Esophagus muscularis mucosa (tissue), 4 donors: Measurements from ENCODE around the gene TRIM37. TPM values are rescaled to one million over a fixed set of nuclear protein-coding genes. Genes with fewer than 3 reads are reported as not detected.
A peak's percentile ranks its signal among the peaks of the same experiment; 100 is the strongest.

Source experiments
- DNase-seq: peaks from one replicate; pipeline ENCODE4 v3.0.0-alpha.2; 2017; ENCODE audit errors: extremely low spot score
- H3K27ac ChIP-seq, 4 donors: fragments of 200-600 bp; sonication (generic); replicated peaks in 1 of 4; 1 replicate in 3 of 4; 2 replicates in 1 of 4; pipeline ENCODE4 v1.5.1; 2016 to 2019; ENCODE audit warnings: mild to moderate bottlenecking in 1 of 4
- H3K27me3 ChIP-seq, 4 donors: fragments of 200-600 bp; sonication (generic); one replicate each; pipeline versions ENCODE4 v1.5.1 to v1.6.0; 2016 to 2019
- H3K36me3 ChIP-seq, 4 donors: fragments of 200-600 bp; sonication (generic); one replicate each; pipeline ENCODE4 v1.5.1; 2016 to 2019
- H3K4me1 ChIP-seq, 4 donors: fragments of 200-600 bp; sonication (generic); one replicate each; pipeline ENCODE4 v1.5.1; 2016 to 2019
- H3K4me3 ChIP-seq, 4 donors: fragments of 200-600 bp; sonication (generic); 1 replicate in 2 of 4; 2 replicates in 2 of 4; pipeline ENCODE4 v1.5.1; 2016 to 2019; ENCODE audit warnings: mild to moderate bottlenecking in 4 of 4, moderate library complexity in 1 of 4
- H3K9me3 ChIP-seq, 4 donors: fragments of 200-600 bp; sonication (generic); 1 replicate in 3 of 4; 2 replicates in 1 of 4; pipeline ENCODE4 v1.5.1; 2016 to 2019
- EP300 ChIP-seq: sonication (generic); formaldehyde crosslinking; IDR thresholded peaks from one replicate; pipeline ENCODE4 v1.6.1; 2017; ENCODE audit warnings: antibody characterized with exemption
- POLR2A ChIP-seq: fragments of 450-650 bp; IDR thresholded peaks from one replicate; pipeline ENCODE4 v1.6.1; 2017; ENCODE audit warnings: antibody characterized with exemption, moderate library complexity, mild to moderate bottlenecking, low read depth
- POLR2AphosphoS5 ChIP-seq, 2 donors: sonication (generic); formaldehyde crosslinking; IDR thresholded peaks; one replicate each; pipeline ENCODE4 v1.6.1; 2017; ENCODE audit warnings: antibody characterized with exemption in 2 of 2
- WGBS: methylation state at CpG from one replicate; pipeline ENCODE4 v1.1.5; 2018; 5-methylcytosine and 5-hydroxymethylcytosine counted together
- intact Hi-C: fragments of 100-400 bp; cut with DNase I; formaldehyde crosslinking; loops from one replicate; pipeline ENCODE4 v1.15.1; 2023
- total RNA-seq, 4 donors: library from RNA; depleted of rRNA; stranded (reverse); fragments of >200 nt; gene quantifications; one replicate each; pipeline versions ENCODE4 v1.1.0 to v1.2.1, GENCODE V29; 2016
- TF ChIP-seq, protein P1 (sequence below), 3 experiments: fragments of 200-600 bp in 2 of 3; fragments of 450-650 bp in 1 of 3; sonication (generic) in 2 of 3; IDR thresholded peaks; one replicate each; pipeline ENCODE4 v1.5.1; 2017 to 2019; ENCODE audit warnings: antibody characterized with exemption in 3 of 3, mild to moderate bottlenecking in 2 of 3, moderate library complexity in 1 of 3

TRIM37 gene
- total RNA-seq, 4 donors from 2014 or later: 23.4 to 27.5 (median 25.3) TPM

GRCh38 chr17:59108400-59109102 lies 1.9 kb upstream of the TRIM37 start:
- no peak for DNase-seq
- no peaks in the 10 kb centered on the region for H3K27me3 ChIP-seq
- TF ChIP-seq POLR2A (no peak), EP300 (no peak), POLR2AphosphoS5 (IDR thresholded peaks at IDR 0.05) (no peak)
- TF ChIP-seq, protein P1, sequence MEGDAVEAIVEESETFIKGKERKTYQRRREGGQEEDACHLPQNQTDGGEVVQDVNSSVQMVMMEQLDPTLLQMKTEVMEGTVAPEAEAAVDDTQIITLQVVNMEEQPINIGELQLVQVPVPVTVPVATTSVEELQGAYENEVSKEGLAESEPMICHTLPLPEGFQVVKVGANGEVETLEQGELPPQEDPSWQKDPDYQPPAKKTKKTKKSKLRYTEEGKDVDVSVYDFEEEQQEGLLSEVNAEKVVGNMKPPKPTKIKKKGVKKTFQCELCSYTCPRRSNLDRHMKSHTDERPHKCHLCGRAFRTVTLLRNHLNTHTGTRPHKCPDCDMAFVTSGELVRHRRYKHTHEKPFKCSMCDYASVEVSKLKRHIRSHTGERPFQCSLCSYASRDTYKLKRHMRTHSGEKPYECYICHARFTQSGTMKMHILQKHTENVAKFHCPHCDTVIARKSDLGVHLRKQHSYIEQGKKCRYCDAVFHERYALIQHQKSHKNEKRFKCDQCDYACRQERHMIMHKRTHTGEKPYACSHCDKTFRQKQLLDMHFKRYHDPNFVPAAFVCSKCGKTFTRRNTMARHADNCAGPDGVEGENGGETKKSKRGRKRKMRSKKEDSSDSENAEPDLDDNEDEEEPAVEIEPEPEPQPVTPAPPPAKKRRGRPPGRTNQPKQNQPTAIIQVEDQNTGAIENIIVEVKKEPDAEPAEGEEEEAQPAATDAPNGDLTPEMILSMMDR (IDR thresholded peaks at IDR 0.05): no peak
- no peak overlapping the region for H3K4me3 ChIP-seq
- intact Hi-C loops: no loop called here
- peaks cover 0 to 4% (median 2%) of the 10 kb centered on the region in 4 donors for H3K36me3 ChIP-seq
- H3K27ac ChIP-seq: no peak overlapping the region
- peaks cover 10 to 43% (median 36%) of the 10 kb centered on the region in 4 donors for H3K4me1 ChIP-seq
- H3K9me3 ChIP-seq: peaks cover 0 to 3% (median 0%) of the 10 kb centered on the region in 4 donors
- WGBS: 87% methylated on average over 7 of the region's 7 CpGs

GRCh38 chr17:59107306-59107670 lies 608 bp upstream of the TRIM37 start:
- peaks cover 0 to 3% (median 0%) of the 10 kb centered on the region in 4 donors for H3K9me3 ChIP-seq
- H3K27ac ChIP-seq: peak overlapping the region; percentile 94 to 97 (median 96)
- intact Hi-C loops: no loop called here
- 4% methylated on average over 9 of the region's 10 CpGs for WGBS
- peak overlapping the region; percentile 90 to 95 (median 93) for H3K4me3 ChIP-seq
- H3K36me3 ChIP-seq: peaks cover 0 to 7% (median 2%) of the 10 kb centered on the region in 4 donors
- no peak for DNase-seq
- no peaks in the 10 kb centered on the region for H3K27me3 ChIP-seq
- TF ChIP-seq POLR2A (no peak), EP300 (no peak), POLR2AphosphoS5 (IDR thresholded peaks at IDR 0.05) (no peak)
- TF ChIP-seq, protein P1 (IDR thresholded peaks at IDR 0.05): no peak
- H3K4me1 ChIP-seq: peaks cover 10 to 43% (median 36%) of the 10 kb centered on the region in 4 donors

GRCh38 chr17:59105852-59106462 lies 723 bp downstream of the TRIM37 start:
- Histone ChIP-seq H3K27ac (peak overlapping the region; percentile 94 to 97 (median 96)), H3K4me3 (peak overlapping the region; percentile 90 to 95 (median 93)), H3K36me3 (peaks cover 0 to 7% (median 2%) of the 10 kb centered on the region in 4 donors), H3K9me3 (peaks cover 0 to 3% (median 0%) of the 10 kb centered on the region in 4 donors), H3K4me1 (peaks cover 10 to 43% (median 36%) of the 10 kb centered on the region in 4 donors), H3K27me3 (no peaks in the 10 kb centered on the region)
- 2% methylated on average over 4 of the region's 18 CpGs for WGBS
- DNase-seq: peak; percentile 91
- TF ChIP-seq, protein P1 (IDR thresholded peaks at IDR 0.05): no peak
- TF ChIP-seq POLR2A: no peak
- TF ChIP-seq EP300: no peak
- no peak for TF ChIP-seq POLR2AphosphoS5 (IDR thresholded peaks at IDR 0.05)
- intact Hi-C loops: no loop called here

DNA sequence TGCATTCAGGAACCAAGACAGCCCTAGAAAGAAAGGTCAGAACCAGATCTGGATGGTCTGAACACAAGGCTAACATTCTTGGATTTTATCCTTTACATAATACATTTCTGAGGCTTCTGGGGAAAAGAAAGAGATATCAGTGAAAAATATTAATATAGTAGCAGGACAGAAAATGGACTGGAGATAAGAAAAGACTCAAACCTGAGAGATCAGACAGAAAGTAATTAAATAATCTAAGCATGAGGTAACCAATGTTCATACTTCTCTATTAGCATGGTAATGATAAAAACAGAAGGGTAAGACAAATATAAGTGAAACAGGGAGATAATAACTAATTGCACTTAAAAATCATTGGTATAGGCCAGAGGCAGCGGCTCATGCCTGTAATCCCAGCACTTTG lies 5.5 kb downstream of the TRIM37 start:
- Histone ChIP-seq H3K9me3 (no peaks in the 10 kb centered on the region), H3K4me1 (peaks cover 3 to 23% (median 19%) of the 10 kb centered on the region in 4 donors), H3K27ac (no peak overlapping the region), H3K36me3 (peaks cover 0 to 18% (median 8%) of the 10 kb centered on the region in 4 donors), H3K4me3 (no peak overlapping the region), H3K27me3 (no peaks in the 10 kb centered on the region)
- 89% methylated on average over 1 of the region's 1 CpG for WGBS
- DNase-seq: no peak
- TF ChIP-seq POLR2A (no peak), POLR2AphosphoS5 (IDR thresholded peaks at IDR 0.05) (no peak), EP300 (no peak)
- TF ChIP-seq, protein P1 (IDR thresholded peaks at IDR 0.05): no peak
- intact Hi-C loops: no loop called here
